Measurements from ENCODE around the gene C17orf50.

- TF ChIP-seq CTCF (IDR thresholded peaks at IDR 0.05 in 4 of 5, conservative IDR thresholded peaks at IDR 0.05 in 1 of 5) (no peak), POLR2A (IDR thresholded peaks at IDR 0.05) (no peak)
Measured at GRCh38 chr17:35729405-35729833, 31.3 kb upstream of the C17orf50 start.
